C4-2B (cell line): ENCODE measurements around the gene NRIP1.

Experiments used
- ZFX ChIP-seq: fragments of 450-650 bp; IDR thresholded peaks from 2 replicates; pipeline ENCODE4 v1.6.1; 2017
- TF ChIP-seq, protein P1 (sequence below): fragments of 450-650 bp; conservative IDR thresholded peaks from 2 replicates; pipeline ENCODE4 v1.5.1; 2017; ENCODE audit warnings: mild to moderate bottlenecking

DNA sequence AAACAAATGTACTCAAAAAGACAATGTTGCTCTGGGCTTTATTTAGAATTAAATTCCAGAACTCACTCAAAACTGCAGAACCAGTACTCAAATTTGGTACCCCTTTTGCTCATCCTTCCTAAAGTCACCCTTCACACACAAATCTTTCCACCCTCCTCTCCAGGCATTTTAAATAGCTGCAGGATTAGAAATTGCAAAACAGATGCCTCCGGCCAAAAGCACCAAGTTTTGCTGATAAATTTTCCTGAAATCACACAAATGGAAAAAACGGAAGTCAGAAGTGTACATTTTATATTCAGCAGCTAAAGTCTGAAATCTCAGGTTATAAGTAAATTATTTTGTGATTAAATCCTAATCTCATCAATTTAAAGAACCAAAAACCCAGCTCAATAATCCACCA is 147.0 kb downstream of the NRIP1 start:
- TF ChIP-seq, protein P1, sequence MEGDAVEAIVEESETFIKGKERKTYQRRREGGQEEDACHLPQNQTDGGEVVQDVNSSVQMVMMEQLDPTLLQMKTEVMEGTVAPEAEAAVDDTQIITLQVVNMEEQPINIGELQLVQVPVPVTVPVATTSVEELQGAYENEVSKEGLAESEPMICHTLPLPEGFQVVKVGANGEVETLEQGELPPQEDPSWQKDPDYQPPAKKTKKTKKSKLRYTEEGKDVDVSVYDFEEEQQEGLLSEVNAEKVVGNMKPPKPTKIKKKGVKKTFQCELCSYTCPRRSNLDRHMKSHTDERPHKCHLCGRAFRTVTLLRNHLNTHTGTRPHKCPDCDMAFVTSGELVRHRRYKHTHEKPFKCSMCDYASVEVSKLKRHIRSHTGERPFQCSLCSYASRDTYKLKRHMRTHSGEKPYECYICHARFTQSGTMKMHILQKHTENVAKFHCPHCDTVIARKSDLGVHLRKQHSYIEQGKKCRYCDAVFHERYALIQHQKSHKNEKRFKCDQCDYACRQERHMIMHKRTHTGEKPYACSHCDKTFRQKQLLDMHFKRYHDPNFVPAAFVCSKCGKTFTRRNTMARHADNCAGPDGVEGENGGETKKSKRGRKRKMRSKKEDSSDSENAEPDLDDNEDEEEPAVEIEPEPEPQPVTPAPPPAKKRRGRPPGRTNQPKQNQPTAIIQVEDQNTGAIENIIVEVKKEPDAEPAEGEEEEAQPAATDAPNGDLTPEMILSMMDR, result no peak
- no peak for TF ChIP-seq ZFX
